NCI-H2029 treated with DMSO at 0.1 percent for 48 hours (cell line): Measurements from ENCODE around the gene FGR.
"Not testable (repeated sequence)": the region's sequence is repeated elsewhere in the genome, so short reads cannot be mapped to it uniquely, and the experiment has no call there.

Experiments
- DNase-seq: peaks from one replicate; lab custom pipeline; 2025; lab: John Stamatoyannopoulos, UW

The FGR gene

DNA sequence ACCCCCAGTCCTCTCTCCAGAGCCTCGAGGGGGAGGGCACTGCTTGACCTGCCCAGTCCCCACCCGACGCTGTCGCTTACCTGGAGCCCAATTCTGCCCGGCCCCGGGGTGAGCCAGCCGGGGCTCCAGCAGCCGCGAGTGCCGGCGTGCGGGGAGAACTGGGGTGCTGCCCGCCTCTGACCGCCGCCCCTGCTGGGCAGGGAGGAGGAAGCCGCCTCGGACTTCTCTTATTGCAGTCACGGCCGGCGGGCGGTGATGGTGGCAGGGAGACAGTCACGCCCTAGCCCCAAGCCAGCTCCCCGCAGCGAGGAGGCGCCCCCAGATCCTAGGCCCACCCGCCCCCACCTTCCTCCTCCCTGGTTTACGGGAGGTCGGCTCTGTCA is at the start of gene FGR:
FGR (minus strand) TSS at position 201 of the 383 bp plus-strand sequence. CDS start 11,269 bp downstream, outside the sequence.
- DNase-seq = no peak

- DNase-seq = no peak
Observed at GRCh38 chr1:27684176-27684575, 49.2 kb upstream of the FGR start.

DNA sequence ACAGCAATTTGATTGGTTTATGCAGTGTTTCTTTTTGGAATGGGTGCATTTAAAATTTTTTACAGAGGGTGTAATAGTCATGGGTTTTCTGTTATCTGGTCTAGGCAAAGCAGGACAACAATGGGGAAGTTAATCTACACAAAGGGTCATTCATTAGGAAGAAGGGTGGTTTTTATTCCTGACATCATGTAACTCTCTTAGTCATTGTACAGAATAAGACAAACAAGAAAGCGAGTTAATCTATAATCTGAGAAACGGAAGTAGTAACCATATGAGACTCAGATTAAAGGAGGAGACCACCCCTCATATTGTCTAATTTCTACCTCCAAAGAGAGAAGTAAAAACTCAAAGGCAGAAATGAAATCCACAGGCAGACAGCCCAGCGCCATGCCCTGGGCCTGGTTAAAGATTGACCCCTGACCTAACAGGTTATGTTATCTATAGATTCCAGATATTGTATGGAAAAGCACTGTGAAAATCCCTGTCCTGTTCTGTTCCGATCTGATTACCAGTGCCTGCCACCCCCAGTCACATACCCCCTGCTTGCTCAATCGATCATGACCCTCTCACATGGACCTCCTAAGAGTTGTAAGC is 47.5 kb upstream of the FGR start:
- no peak for DNase-seq

- DNase-seq = not testable (repeated sequence)
Observed at GRCh38 chr1:27681580-27681979, 46.6 kb upstream of the FGR start.

DNA sequence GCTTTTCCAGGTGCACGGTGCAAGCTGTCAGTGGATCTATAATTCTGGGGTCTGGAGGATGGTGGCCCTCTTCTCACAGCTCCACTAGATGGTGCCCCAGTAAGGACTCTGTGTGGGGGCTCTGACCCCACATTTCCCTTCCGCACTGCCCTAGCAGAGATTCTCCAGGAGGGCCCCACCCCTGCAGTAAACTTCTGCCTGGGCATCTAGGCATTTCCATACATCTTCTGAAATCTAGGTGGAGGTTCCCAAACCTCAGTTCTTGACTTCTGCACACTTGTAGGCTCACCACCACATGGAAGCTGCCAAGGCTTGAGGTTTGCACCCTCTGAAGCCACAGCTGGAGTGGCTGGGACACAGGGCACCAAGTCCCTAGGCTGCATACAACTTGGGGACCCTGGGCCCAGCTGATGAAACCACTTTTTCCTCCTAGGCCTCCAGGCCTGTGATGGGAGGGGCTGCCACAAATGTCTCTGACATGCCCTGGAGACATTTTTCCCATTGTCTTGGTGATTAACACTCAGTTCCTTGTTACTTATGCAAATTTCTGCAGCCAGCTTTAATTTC is 45.3 kb upstream of the FGR start:
- DNase-seq = not testable (repeated sequence)

DNA sequence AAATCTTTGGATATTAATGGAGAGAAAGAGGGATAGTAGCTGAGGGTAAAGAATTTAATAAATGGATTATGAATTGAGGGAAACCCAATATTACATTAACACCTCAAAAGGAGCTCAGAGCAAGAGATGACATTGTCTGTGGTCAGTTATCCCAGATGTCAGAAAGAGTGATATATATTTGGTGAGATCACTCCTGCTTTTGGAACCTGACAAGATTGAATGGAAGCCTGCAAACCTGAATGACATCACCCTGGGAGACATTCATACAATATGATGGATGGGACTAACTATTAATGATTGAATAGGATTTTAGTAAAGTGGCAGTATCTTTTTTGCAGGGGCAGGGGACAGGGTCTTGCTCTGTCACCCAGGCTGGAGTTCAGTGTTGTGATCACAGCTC is 43.8 kb upstream of the FGR start:
- DNase-seq = no peak

- no peak for DNase-seq
Observed at GRCh38 chr1:27676410-27676809, 41.4 kb upstream of the FGR start.

DNA sequence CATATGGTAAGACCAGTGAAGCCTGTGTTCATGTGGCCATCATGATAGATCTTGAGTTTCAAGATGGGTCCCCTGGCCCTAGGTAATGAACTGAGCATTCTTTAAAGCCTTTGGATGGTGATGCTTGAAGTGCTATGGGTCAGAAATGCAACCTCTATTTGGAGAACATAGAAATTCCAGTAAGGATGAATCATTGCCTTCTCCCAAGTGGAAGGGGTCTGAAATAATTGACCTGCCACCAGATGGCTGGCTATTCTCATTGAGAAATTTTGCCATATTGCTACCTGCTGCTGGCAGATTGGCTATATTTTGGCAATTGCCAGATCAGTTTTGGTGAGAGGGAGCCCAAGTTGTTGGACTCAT is 37.7 kb upstream of the FGR start:
- no peak for DNase-seq

- DNase-seq = peak; percentile 85
Observed at GRCh38 chr1:27671964-27672749, 37.2 kb upstream of the FGR start, which contains the start of gene IFI6. Gene IFI6 (minus strand): TSS chr1:27672192. CDS start chr1:27669314, 2,878 bp downstream.

GRCh38 chr1:27669876-27670275 is 34.9 kb upstream of the FGR start:
- no peak for DNase-seq

- DNase-seq = peak; percentile 6
Observed at GRCh38 chr1:27668808-27669723, 34.1 kb upstream of the FGR start.

- no peak for DNase-seq
Observed at GRCh38 chr1:27668121-27668807, 33.3 kb upstream of the FGR start.

DNA sequence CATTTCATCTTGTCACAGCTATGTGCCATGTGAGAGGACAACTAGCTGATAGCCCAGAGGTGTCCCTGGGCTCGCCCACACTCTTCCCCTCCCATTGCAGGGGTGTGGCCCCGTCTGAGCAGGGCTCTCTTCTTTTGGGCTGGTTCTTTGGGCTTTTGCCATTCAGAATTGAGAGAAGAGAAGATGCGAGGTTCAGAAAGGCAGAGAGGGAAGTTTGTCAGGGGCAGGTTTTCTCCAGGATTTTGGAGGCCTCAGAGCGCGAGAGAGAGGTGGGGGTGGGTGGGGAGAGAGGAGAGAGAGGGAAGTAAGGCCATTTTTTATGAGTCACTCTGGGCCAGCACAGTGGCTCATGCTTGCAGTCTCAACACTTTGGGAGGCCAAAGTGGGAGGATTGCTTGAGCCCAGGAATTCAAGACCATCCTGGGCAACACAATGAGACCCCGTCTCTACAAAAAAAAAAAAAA is 31.8 kb upstream of the FGR start:
- no peak for DNase-seq

GRCh38 chr1:27666294-27666693 is 31.3 kb upstream of the FGR start:
- DNase-seq = no peak

GRCh38 chr1:27665016-27665651 is 30.1 kb upstream of the FGR start:
- no peak for DNase-seq

DNA sequence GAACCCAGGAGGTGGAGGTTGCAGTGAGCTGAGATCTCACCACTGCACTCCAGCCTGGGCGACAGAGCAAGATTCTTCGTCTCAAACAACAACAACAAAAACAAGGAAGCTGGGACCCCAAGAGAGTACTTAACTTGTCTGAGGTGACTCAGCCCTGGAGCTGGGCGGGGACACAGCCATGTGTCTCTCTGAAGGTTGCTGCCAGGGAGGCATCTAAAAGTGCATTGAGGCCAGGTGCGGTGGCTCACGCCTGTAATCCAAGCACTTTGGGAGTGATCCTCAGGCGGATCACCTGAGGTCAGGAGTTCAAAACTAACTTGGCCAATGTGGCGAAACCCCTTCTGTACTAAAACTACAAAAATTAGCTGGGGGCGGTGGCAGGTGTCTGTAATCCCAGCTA is 29.3 kb upstream of the FGR start:
- no peak for DNase-seq

- peak; percentile 62 for DNase-seq
Observed at GRCh38 chr1:27662707-27663393, 27.9 kb upstream of the FGR start.

DNA sequence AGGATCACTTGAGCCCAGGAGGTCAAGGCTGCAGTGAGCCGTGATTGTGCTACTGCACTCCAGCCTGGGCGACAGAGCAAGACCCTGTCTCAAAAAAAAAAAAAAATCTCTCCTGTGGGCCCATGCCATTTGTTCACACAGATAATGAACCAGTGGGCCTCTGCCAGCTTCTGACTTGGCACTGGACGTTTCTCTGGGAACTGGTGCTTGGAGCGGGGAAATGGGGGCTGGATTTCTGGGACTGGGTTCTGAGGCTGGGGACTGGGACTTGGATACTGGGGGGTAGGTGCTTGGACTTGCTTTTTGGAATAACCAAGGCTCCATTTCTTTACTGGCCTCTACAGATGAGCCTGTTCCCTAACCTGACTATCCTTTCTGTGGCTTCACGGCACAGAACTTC is 27.3 kb upstream of the FGR start:
- no peak for DNase-seq

- no peak for DNase-seq
Observed at GRCh38 chr1:27661412-27662075, 26.6 kb upstream of the FGR start.

DNA sequence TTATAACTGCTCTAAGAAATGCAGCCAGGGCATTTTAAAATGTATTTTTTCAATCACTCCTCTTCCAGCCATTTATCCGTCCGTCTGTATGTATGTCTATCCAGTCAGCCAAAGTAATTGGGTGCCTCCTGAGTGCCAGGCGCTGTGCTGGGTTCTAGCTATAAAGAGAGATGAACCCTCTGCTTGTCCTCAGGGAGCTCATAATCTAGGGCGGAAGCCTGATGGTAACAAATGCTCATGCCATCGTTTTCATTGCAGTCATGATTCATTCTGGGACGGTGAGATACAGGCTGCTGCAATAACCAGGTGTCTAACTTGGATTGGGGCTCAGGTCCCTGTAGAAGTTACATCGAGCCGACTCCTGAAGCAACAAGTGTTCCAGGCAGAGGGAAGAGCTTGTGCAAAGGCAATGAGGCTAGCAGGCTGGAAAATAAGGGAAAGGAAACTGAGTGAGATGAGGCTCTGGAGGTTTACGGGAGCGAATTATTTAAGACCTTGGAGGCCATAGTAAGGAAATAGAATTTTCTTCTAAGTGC is 25.4 kb upstream of the FGR start:
- DNase-seq = no peak
